ENCODE data around the gene PCCA. TPM values are rescaled to one million over a fixed set of nuclear protein-coding genes. Genes with fewer than 3 reads are reported as not detected.

Gene PCCA
- total RNA-seq, 4 donors from 2014 or later = 34.6 to 58.4 (median 40.1) TPM

DNA sequence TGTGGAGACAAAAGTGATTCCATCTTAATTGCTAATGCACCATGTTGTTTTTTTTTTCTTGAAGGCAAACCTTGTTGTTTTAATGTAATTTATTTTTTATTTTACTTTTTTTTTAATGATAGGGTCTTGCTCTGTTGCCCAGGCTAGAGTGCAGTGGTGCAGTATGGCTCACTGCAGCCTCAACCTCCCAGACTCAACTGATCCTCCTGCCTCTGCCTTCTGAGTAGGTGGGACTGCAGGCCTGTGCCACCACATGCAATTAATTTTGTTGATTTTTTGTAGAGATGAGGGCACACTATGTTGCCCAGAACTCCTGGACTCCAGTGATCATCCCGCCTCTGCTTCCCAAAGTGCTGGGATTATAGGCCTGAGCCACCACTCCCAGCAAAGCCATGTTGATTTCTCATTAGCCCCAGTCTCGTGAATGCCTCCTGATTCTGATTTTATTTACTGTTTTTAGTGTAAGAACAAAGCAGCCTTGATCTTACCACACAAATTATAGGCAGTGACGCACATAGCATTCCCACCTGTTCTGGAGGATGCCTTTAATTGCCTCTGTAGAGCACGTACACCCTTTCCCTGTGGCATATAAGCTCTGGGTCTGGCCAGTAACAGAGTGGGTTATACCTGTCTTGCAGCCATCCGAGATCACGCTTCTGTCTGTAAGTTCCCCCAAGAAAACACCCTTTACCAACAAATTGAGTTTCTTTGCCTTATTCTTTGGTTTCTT is 349.3 kb downstream of the PCCA start:
- Histone ChIP-seq H3K36me3 (peaks cover 0 to 18% of the 10 kb centered on the region in 2 donors), H3K9me3 (no peaks in the 10 kb centered on the region), H3K4me3 (no peak overlapping the region), H3K27me3 (no peaks in the 10 kb centered on the region), H3K27ac (no peak overlapping the region), H3K4me1 (peaks cover 0 to 14% (median 0%) of the 10 kb centered on the region in 3 donors)
- WGBS, 2 donors (ENCODE audit: low coverage in 1 of 2) = 90 to 100% methylated on average over 2 to 4 of the region's 6 CpGs
- TF ChIP-seq EP300 (IDR thresholded peaks at IDR 0.05) (no peak), CTCF (IDR thresholded peaks at IDR 0.05) (no peak), POLR2AphosphoS5 (IDR thresholded peaks at IDR 0.05) (no peak), POLR2A (IDR thresholded peaks at IDR 0.05) (no peak)
- no peak for ATAC-seq

DNA sequence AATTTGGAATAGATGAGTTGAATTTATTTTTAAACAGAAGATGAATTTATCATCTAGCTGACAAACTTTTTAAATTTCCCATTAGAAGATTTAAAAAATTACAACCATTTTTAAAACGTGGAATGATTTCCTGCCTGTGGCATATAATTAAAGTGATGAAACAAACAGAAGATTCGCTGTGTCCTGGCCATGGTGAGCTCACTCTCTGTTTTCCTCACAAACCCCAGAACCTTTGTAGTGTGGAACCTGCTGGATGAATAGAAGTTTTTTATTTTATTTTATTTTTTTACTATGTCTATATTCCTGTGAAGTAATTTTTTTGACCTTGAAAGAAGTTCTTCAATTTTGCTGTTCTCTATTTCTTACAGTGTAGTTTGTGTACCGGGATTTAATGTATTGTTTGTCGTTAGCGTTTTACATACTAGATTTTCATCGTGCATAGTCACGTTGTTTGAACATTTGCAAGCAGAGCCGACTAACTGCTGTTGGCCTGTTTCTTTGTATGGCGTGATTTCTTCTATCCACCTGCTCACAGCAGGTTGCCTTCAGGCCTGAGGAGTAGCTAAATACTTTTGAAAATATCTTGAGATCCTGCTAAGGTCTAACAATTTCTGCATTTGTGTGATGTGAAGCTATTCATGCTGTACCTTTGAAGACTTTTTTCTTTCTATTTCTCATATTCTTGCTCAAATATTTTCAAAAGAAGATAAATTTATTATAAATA is 350.5 kb downstream of the PCCA start:
- H3K4me3 ChIP-seq = no peak overlapping the region
- no peak for TF ChIP-seq CTCF (IDR thresholded peaks at IDR 0.05)
- TF ChIP-seq EP300 (IDR thresholded peaks at IDR 0.05) = no peak
- TF ChIP-seq POLR2A (IDR thresholded peaks at IDR 0.05) = no peak
- no peak for TF ChIP-seq POLR2AphosphoS5 (IDR thresholded peaks at IDR 0.05)
- no peaks in the 10 kb centered on the region for H3K27me3 ChIP-seq
- no peak overlapping the region for H3K27ac ChIP-seq
- ATAC-seq = no peak
- peaks cover 0 to 14% (median 0%) of the 10 kb centered on the region in 3 donors for H3K4me1 ChIP-seq
- H3K36me3 ChIP-seq = peaks cover 0 to 12% of the 10 kb centered on the region in 2 donors
- WGBS, 2 donors (ENCODE audit: low coverage in 1 of 2) = 74 to 77% methylated on average over 4 to 9 of the region's 9 CpGs
- no peaks in the 10 kb centered on the region for H3K9me3 ChIP-seq

GRCh38 chr13:100440751-100441425 is 352.0 kb downstream of the PCCA start:
- no peak overlapping the region for H3K4me3 ChIP-seq
- peaks cover 0 to 14% (median 0%) of the 10 kb centered on the region in 3 donors for H3K4me1 ChIP-seq
- no peak for ATAC-seq
- WGBS, 2 donors (ENCODE audit: low coverage in 1 of 2) = 14 to 25% methylated on average over 4 of the region's 4 CpGs
- no peaks in the 10 kb centered on the region for H3K27me3 ChIP-seq
- H3K27ac ChIP-seq = no peak overlapping the region
- peaks cover 0 to under 1% of the 10 kb centered on the region in 2 donors for H3K36me3 ChIP-seq
- TF ChIP-seq POLR2A (IDR thresholded peaks at IDR 0.05) = no peak
- TF ChIP-seq CTCF (IDR thresholded peaks at IDR 0.05) = no peak
- no peak for TF ChIP-seq POLR2AphosphoS5 (IDR thresholded peaks at IDR 0.05)
- no peak for TF ChIP-seq EP300 (IDR thresholded peaks at IDR 0.05)
- no peaks in the 10 kb centered on the region for H3K9me3 ChIP-seq

GRCh38 chr13:100442095-100442832 is 353.4 kb downstream of the PCCA start:
- no peak for ATAC-seq
- H3K36me3 ChIP-seq = peaks cover 0 to 5% of the 10 kb centered on the region in 2 donors
- H3K27ac ChIP-seq = no peak overlapping the region
- H3K4me1 ChIP-seq = peaks cover 0 to 14% (median 0%) of the 10 kb centered on the region in 3 donors
- WGBS, 2 donors (ENCODE audit: low coverage in 1 of 2) = 92 to 93% methylated on average over 5 of the region's 9 CpGs
- no peaks in the 10 kb centered on the region for H3K27me3 ChIP-seq
- no peak overlapping the region for H3K4me3 ChIP-seq
- no peaks in the 10 kb centered on the region for H3K9me3 ChIP-seq
- TF ChIP-seq POLR2A (IDR thresholded peaks at IDR 0.05) = no peak
- no peak for TF ChIP-seq CTCF (IDR thresholded peaks at IDR 0.05)
- no peak for TF ChIP-seq POLR2AphosphoS5 (IDR thresholded peaks at IDR 0.05)
- TF ChIP-seq EP300 (IDR thresholded peaks at IDR 0.05) = no peak
